GM12874 (cell line): ENCODE measurements around the gene ARRDC1.

Source experiments
- CTCF ChIP-seq: IDR thresholded peaks from 2 replicates; pipeline ENCODE4 v1.5.1; 2011; ENCODE audit warnings: low read depth, mild to moderate bottlenecking, control low read depth, low read length, moderate library complexity; ENCODE audit not compliant: insufficient read depth

ARRDC1 gene

GRCh38 chr9:137602661-137603060, 2.8 kb upstream of the ARRDC1 start:
- TF ChIP-seq CTCF: no peak

- TF ChIP-seq CTCF: no peak
These were observed 1.6 kb upstream of the ARRDC1 start for GRCh38 chr9:137603879-137604278.

- no peak for TF ChIP-seq CTCF
These were observed 970 bp upstream of the ARRDC1 start for GRCh38 chr9:137604345-137605086.

- no peak for TF ChIP-seq CTCF
These were observed 627 bp downstream of the ARRDC1 start for GRCh38 chr9:137606005-137606621.

- TF ChIP-seq CTCF: no peak
These were observed 1.2 kb downstream of the ARRDC1 start for GRCh38 chr9:137606734-137607138.

- TF ChIP-seq CTCF: no peak
These were observed 1.8 kb downstream of the ARRDC1 start for GRCh38 chr9:137607141-137607857.

GRCh38 chr9:137610944-137611343, 5.5 kb downstream of the ARRDC1 start:
- TF ChIP-seq CTCF: no peak
